IgD-negative memory B cell (primary cell): ENCODE results near the gene ADAMTSL1. TPM values are rescaled to one million over a fixed set of nuclear protein-coding genes. Genes with fewer than 3 reads are reported as not detected.

Experiments used
- H3K27ac Mint-ChIP-seq, 3 donors: one replicate each; pipeline ENCODE4 v1.8.0; 2020 to 2022; ENCODE audit warnings: mild to moderate bottlenecking in 3 of 3, mixed read lengths in 3 of 3, moderate library complexity in 1 of 3
- H3K27me3 Mint-ChIP-seq: one replicate; pipeline ENCODE4 v1.8.0; 2021; ENCODE audit warnings: mixed read lengths
- H3K36me3 Mint-ChIP-seq: one replicate; pipeline ENCODE4 v1.8.0; 2020; ENCODE audit warnings: mild to moderate bottlenecking, mixed read lengths
- H3K4me1 Mint-ChIP-seq, 3 donors: one replicate each; pipeline ENCODE4 v1.8.0; 2020 to 2022; ENCODE audit warnings: mixed read lengths in 3 of 3, mild to moderate bottlenecking in 1 of 3
- H3K4me3 Mint-ChIP-seq, 4 donors: one replicate each; pipeline ENCODE4 v1.8.0; 2020 to 2022; ENCODE audit warnings: mild to moderate bottlenecking in 4 of 4, mixed read lengths in 4 of 4, moderate library complexity in 3 of 4
- H3K9me3 Mint-ChIP-seq, 3 donors: one replicate each; pipeline ENCODE4 v1.8.0; 2020 to 2021; ENCODE audit warnings: mixed read lengths in 3 of 3, mild to moderate bottlenecking in 1 of 3
- polyA plus RNA-seq: library from polyadenylated mRNA; unstranded; fragments of 300-500 nt; fragmentation: Illumina TruSeq; gene quantifications from one replicate; pipeline ENCODE4 v1.2.3, GENCODE V29; 2021

The ADAMTSL1 gene
- polyA plus RNA-seq, 1 donor from 2014 or later = not detected

DNA sequence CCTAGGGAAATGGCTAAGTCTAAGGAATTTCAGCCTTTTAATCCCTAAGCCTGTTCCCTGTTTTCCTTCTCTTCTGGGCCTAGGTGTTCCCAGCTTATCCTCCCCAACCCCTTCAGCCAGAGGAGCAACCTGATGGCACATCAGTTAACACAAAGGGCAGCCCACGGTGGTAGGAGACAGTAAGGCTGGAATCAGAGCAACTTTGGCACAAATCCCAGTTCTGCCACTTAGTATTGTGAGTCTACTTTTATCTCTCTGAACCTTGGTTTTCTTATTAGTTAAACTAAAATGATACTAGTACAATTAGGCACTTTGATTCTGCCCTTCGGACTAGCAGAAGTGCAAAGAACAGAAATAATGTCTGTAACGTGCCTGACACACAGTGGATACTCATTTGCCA, 312.2 kb downstream of the ADAMTSL1 start:
- no peaks in the 10 kb centered on the region for H3K27me3 Mint-ChIP-seq
- H3K4me3 Mint-ChIP-seq = no peak overlapping the region
- no peak overlapping the region for H3K27ac Mint-ChIP-seq
- no peaks in the 10 kb centered on the region for H3K36me3 Mint-ChIP-seq
- no peaks in the 10 kb centered on the region for H3K4me1 Mint-ChIP-seq
- H3K9me3 Mint-ChIP-seq = no peaks in the 10 kb centered on the region

DNA sequence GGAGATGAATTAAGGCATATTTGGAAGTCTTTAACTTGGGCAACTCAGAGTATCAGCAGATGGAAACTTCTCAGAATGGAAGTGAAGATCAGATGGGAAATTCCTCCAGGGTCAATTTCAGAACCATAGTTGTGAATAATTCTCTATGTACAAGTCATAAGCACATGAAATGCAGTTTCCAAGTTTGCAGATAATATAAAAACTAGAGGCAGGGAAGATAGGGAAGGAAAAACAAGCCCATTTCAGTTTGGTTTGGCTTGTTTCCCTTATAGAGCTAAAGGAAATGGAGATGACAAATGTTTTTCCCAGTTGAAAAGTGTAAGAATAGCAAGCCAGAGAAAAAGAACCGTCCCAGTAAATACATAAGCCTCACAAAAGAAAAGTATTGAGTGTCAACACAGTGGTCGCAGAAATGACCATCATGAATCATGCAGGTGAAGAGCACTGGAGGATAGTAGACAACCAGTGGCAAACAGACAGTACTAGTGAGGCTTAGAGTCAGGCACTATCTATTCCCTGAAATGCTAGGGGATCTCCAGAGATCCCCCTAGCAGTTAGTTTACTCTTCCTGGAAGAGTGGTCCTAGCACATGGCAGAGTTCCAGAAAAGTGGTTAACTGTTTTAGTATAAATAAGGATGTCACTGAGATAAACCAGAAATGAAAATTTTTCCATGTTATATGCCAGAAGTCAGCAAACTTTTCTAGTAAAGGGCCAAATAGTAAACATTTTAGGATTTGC, 313.1 kb downstream of the ADAMTSL1 start:
- Mint-ChIP-seq H3K4me3 (no peak overlapping the region), H3K36me3 (no peaks in the 10 kb centered on the region), H3K4me1 (no peaks in the 10 kb centered on the region), H3K27ac (no peak overlapping the region), H3K9me3 (no peaks in the 10 kb centered on the region), H3K27me3 (no peaks in the 10 kb centered on the region)

DNA sequence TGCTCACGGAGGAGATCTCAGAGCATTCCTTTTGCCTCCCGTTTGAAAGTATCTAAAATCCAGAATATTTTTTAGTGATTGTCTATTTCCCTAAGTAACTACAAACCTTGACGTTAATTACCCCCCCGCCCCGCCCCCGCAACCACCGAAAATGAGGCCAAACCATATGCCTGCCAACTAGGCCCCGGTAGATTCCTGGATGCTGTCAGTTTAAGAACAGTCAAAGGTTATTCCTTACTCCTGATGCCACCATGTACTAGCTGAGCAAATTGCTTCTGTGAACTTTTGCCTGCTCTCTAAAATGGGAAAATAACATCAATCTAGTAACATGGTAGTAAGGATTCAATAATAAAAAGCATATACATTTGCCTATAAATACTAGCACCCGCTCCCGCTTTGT, 314.3 kb downstream of the ADAMTSL1 start:
- Mint-ChIP-seq H3K9me3 (no peaks in the 10 kb centered on the region), H3K27me3 (no peaks in the 10 kb centered on the region), H3K4me3 (no peak overlapping the region), H3K4me1 (no peaks in the 10 kb centered on the region), H3K27ac (no peak overlapping the region), H3K36me3 (no peaks in the 10 kb centered on the region)

DNA sequence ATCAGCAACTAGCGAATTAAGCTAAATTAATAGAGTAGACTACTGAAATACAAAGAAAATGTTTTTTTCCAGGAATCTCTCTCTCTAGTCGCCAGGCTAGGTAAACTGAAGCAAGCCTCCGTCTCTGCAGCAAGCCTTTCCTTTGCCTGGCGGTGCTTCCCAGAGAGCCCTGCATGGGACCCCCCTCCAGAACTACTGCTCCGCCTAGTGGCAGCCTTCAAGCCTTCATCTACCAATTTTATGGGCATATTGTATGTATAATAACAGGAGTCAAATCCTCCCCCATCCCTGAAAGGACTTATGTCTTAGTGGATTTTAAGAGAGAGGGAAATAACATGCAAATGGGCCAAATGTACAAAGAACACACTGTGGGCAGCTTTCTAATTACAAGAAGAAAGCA, 317.1 kb downstream of the ADAMTSL1 start:
- Mint-ChIP-seq H3K9me3 (no peaks in the 10 kb centered on the region), H3K36me3 (no peaks in the 10 kb centered on the region), H3K27ac (no peak overlapping the region)

DNA sequence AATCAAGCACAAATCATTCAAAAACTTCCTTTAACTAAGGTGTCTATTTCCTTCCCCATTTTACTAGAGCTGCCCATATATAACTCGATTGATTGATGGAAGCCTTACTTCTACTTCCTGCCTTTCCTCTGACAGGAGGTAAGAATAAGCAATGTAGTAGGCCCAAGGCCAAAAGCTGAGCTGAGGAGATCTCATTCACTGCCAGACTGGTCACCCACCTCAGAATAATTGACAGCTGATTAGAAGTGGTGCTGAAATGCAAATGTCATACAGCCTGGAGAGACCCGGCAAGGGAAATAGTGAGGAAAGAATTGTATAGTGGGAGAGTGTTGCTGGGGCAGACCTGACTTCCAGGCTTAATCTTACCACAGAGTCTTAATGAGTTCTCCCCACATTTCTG, 319.2 kb downstream of the ADAMTSL1 start:
- no peaks in the 10 kb centered on the region for H3K4me1 Mint-ChIP-seq
- no peaks in the 10 kb centered on the region for H3K9me3 Mint-ChIP-seq
- H3K4me3 Mint-ChIP-seq = no peak overlapping the region
- peaks cover 2% of the 10 kb centered on the region for H3K27me3 Mint-ChIP-seq
- H3K27ac Mint-ChIP-seq = no peak overlapping the region
- H3K36me3 Mint-ChIP-seq = peaks cover 4% of the 10 kb centered on the region

More for the DNA sequence above, 317.1 kb downstream of the ADAMTSL1 start:
- H3K4me1 Mint-ChIP-seq = no peaks in the 10 kb centered on the region
- H3K27me3 Mint-ChIP-seq = no peaks in the 10 kb centered on the region
- no peak overlapping the region for H3K4me3 Mint-ChIP-seq

DNA sequence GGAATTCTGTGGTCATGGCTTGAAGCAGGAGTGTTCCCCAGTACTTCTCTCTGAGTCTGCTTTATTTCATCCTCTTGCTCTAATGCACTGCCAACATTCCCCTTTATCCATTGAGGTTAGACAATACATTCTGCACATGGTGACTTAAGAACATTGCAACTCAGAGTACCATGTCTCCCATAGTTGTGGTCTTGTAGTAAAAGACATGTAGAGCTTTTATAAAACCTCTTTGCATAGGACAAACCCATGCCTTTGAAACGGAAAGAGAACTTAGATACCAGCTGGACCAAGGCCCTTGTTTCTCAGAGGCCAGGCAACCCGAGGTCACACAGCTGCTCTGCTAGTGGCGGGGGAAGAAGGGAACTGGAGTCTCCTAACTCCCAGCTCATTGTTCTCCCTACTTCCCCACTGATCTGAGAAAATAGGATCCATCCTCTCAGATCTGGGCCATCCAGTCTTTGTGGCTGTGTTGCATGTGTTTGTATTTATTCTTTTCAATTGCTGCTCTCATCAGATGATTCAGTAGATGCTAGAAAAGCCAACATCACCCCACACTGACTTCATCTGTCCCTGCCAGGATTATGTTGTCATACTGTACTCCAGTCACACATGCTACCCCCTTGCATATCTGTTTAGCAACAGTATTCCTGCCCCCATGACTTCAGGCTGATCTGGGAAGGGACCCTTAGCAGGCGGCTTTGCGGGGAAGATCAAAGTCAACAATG, 322.2 kb downstream of the ADAMTSL1 start:
- Mint-ChIP-seq H3K9me3 (no peaks in the 10 kb centered on the region), H3K4me3 (no peak overlapping the region), H3K4me1 (no peaks in the 10 kb centered on the region), H3K27me3 (peaks cover 2% of the 10 kb centered on the region), H3K36me3 (peaks cover 4% of the 10 kb centered on the region), H3K27ac (no peak overlapping the region)

DNA sequence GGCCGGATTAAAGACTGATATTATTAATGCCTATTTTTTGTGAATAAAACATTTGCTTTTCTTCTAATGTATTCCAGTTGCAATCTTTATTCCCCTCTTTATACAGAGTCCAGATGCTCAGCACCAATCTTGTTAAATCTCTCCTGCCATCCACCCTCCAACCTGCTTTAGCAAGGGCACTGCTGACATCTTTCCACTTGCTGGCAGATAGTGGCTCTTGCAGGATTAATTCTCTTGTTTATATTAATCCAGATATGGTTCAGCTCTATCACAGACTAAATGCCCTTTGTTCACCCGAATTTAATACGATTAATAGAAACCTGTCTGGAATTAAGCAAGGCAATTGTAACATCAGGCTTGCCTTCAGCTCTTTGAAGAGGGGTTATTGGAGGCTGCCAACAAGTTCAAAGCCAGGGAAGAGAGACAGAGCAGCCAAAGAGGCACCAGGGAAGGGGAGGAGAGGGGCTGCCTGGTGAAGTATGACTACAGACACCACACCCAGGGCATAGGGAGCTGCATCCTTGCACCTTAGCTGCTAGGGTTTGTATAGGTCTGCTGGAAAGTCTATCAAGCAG, 322.8 kb downstream of the ADAMTSL1 start:
- Mint-ChIP-seq H3K4me1 (no peaks in the 10 kb centered on the region), H3K27ac (no peak overlapping the region), H3K27me3 (peaks cover 2% of the 10 kb centered on the region), H3K36me3 (peaks cover 4% of the 10 kb centered on the region), H3K4me3 (no peak overlapping the region), H3K9me3 (peaks cover 0 to 4% (median 0%) of the 10 kb centered on the region in 3 donors)

DNA sequence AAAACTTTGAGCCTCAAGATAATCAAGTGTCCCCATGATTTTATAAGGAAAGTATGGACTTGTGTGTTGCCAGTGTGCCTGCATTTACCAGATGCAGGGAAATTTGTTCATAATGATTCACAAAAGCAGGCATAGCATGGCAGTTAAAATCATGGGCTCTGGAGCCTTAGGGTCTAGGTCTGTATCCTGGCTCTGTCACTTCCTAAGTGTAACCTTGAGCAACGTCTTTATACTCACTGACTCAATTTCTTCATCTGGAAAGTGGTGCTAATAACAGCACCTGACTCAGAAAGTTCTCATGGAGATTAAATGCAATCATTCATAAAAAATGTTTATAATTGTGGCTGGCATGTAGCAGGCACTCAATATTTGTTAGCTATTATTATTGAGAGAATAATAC, 324.2 kb downstream of the ADAMTSL1 start:
- no peaks in the 10 kb centered on the region for H3K4me1 Mint-ChIP-seq
- H3K9me3 Mint-ChIP-seq = peaks cover 0 to 4% (median 0%) of the 10 kb centered on the region in 3 donors
- peaks cover 4% of the 10 kb centered on the region for H3K36me3 Mint-ChIP-seq
- H3K27ac Mint-ChIP-seq = no peak overlapping the region
- H3K4me3 Mint-ChIP-seq = no peak overlapping the region
- peaks cover 2% of the 10 kb centered on the region for H3K27me3 Mint-ChIP-seq

DNA sequence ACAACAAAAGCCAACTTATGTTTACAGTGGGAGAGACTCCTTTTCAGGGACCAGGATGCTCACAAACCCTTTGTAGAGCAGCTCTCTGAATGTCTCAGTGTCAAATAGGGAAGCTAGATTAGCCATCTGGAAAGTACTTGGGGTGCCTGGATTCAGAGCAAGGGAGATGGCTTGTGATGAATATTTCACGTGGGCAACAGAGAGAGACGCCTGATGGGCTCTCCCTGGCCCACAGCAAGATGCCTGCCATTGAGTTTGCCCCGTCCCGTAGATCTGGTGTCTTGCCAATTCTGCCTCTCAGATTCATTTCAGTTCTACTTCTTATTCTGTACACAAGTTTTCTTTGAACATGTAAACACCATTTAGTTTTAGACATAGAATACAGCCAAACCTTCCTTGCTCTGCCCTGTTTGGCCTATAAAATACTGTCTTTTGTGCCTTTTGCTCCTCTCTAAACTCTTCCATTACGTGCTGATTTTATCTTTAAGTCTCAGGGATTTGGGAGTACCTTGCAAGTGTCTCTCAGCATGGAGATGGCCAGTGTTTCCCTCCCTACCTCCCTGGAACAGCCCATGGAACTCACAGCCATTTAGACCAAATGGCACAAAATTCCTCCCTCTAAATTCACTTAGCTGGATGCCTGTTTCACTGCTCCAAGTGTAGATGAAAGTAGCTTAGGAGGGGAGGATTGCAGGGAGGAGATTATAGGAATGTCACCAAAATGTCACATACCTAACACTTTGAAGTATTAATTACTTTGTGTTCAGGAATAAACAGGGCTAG, 324.7 kb downstream of the ADAMTSL1 start:
- Mint-ChIP-seq H3K4me1 (no peaks in the 10 kb centered on the region), H3K27ac (no peak overlapping the region), H3K36me3 (peaks cover 4% of the 10 kb centered on the region), H3K4me3 (no peak overlapping the region), H3K9me3 (peaks cover 0 to 4% (median 0%) of the 10 kb centered on the region in 3 donors), H3K27me3 (peaks cover 2% of the 10 kb centered on the region)

DNA sequence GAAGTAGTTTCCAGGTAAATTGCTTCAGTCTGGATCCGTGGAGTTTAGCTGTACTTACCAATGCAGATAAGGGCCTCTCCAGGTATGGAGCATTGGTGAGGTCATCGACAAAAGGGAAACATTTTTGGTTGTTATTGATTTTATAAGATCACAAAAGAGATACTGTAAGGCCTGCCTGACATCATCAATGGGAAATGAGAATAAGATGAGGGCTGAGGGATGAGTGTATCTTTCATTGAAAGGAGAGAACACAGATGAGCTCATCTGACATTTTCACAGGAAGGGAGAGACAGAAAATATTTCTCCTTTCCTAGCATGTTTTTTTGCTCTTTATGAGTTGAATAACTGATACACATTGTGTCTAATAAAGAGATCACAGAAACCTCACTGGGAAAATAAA, 325.5 kb downstream of the ADAMTSL1 start:
- Mint-ChIP-seq H3K4me1 (no peaks in the 10 kb centered on the region), H3K9me3 (peaks cover 0 to 4% (median 0%) of the 10 kb centered on the region in 3 donors), H3K27ac (no peak overlapping the region), H3K27me3 (peaks cover 2% of the 10 kb centered on the region), H3K36me3 (peaks cover 4% of the 10 kb centered on the region), H3K4me3 (no peak overlapping the region)

DNA sequence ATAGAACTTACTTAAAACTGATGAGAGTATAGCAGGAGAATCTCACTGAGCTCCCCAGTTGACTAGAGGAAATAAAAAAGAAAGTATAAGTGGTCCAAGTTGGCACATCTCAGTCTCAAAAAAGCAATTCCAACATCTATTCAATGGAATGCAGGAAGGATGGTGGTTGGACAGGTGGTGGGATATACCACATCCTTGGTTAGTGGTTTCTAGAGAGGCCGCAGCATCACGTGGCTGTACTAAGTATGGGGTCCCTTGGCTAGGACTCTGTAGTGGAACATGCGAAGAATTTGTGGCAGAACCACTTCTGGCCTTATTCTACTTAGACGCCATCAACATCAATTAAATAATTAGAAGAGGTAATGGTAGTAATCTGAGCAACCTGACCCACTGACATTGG, 326.6 kb downstream of the ADAMTSL1 start:
- Mint-ChIP-seq H3K4me3 (no peak overlapping the region), H3K27ac (no peak overlapping the region), H3K27me3 (peaks cover 2% of the 10 kb centered on the region), H3K36me3 (peaks cover 4% of the 10 kb centered on the region), H3K9me3 (peaks cover 0 to 4% (median 0%) of the 10 kb centered on the region in 3 donors), H3K4me1 (no peaks in the 10 kb centered on the region)

DNA sequence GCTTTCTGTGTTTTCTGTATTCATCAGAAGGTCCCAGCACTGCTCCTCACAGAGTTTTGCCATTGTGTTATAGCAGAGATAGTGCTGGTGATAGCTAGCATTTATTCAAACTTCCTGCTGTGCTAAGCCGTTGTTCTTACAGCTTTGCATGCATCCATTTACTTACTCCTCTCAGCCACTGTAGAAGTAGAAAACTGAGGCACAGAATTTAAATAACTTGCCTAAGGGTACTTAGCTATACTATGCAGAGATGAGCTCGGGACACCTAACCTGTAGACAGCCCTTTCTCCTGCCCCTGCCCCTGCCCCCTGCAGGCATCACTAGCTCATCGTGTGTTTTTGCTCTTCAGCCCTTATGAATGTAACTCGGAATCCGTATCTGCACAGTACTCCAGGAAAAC, 331.4 kb downstream of the ADAMTSL1 start:
- Mint-ChIP-seq H3K27me3 (peaks cover 2% of the 10 kb centered on the region), H3K27ac (no peak overlapping the region), H3K9me3 (peaks cover 0 to 4% (median 0%) of the 10 kb centered on the region in 3 donors), H3K4me1 (no peaks in the 10 kb centered on the region), H3K36me3 (peaks cover 2% of the 10 kb centered on the region), H3K4me3 (no peak overlapping the region)

DNA sequence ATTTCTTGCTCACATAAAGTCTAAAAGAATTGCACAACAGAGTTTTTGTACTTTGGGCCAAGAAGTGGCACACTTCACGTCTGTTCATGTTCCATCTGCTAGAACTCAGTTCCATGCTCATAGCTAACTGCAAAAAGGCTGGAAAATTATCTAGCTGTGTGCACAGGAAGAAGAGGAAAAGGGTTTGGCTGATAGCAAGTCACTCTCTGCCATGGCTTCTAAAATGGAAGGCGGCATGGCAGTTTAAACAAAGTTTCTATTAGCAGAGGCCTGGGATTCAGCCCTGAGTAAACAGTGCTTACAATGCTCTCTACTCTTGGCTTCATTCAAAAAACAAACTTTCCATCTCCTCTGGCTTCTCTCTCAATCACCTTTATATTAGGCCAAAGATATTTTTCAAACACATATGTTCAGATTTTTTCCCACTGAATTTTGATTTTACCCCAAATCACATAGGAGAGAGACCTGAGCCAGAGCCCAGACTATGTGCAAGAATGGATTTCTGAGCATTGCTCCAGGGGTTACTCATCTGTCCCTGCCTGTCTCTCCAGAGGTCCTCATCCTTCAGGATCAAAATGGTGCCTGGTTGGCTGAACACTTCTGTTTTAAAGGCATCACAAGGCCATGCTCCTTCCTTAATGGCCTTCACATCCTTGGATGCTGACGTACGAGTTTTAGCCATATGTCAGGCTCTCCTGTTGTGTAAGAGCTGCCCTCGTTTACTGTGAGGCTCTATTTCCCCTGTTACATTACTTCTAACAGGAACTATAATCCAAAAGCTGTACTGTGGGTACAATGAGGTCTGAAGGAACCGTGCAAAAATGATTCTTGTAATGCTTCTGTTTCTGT, 332.5 kb downstream of the ADAMTSL1 start:
- H3K27me3 Mint-ChIP-seq = peaks cover 2% of the 10 kb centered on the region

DNA sequence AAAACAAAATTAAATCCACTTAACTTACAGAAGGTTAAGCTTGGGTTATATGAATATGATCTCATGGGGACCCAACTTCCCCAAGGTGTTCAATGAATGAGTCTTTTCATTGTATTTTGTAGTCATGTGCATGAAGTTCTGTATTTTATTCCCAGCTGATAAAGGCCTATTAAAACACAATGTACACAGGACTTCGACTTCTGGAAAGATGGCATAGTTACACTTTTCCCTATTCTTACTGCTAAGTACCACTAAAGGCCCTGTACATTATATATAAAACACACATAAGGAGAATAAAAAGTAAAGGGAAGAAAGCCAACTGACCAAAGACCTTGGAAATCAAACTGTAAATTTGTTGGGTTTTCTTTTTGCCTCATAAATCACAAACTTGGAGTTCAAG, 336.6 kb downstream of the ADAMTSL1 start:
- no peaks in the 10 kb centered on the region for H3K9me3 Mint-ChIP-seq
- no peak overlapping the region for H3K4me3 Mint-ChIP-seq
- peaks cover 2% of the 10 kb centered on the region for H3K27me3 Mint-ChIP-seq
- no peaks in the 10 kb centered on the region for H3K4me1 Mint-ChIP-seq
- H3K27ac Mint-ChIP-seq = no peak overlapping the region
- H3K36me3 Mint-ChIP-seq = peaks cover 2% of the 10 kb centered on the region

More for the DNA sequence above, 332.5 kb downstream of the ADAMTSL1 start:
- no peak overlapping the region for H3K4me3 Mint-ChIP-seq
- peaks cover 2% of the 10 kb centered on the region for H3K36me3 Mint-ChIP-seq
- H3K27ac Mint-ChIP-seq = no peak overlapping the region
- H3K4me1 Mint-ChIP-seq = no peaks in the 10 kb centered on the region
- H3K9me3 Mint-ChIP-seq = peaks cover 0 to 2% (median 0%) of the 10 kb centered on the region in 3 donors
